GM12891 (cell line): ENCODE results near the gene DOCK8.

Experiments
- PAX5 ChIP-seq: IDR thresholded peaks from 2 replicates; pipeline ENCODE4 v1.6.1; 2011; ENCODE audit warnings: low read length, moderate library complexity, mild to moderate bottlenecking; ENCODE audit not compliant: insufficient read depth, severe bottlenecking
- POLR2A ChIP-seq: IDR thresholded peaks from 2 replicates; pipeline ENCODE4 v1.6.1; 2011; ENCODE audit warnings: low read depth, low read length, control low read depth
- POLR2AphosphoS5 ChIP-seq: IDR thresholded peaks from 2 replicates; pipeline ENCODE4 v1.6.1; 2011; ENCODE audit warnings: low read depth, low read length, control low read depth
- POU2F2 ChIP-seq: IDR thresholded peaks from 2 replicates; pipeline ENCODE4 v1.6.1; 2011; ENCODE audit warnings: low read depth, mild to moderate bottlenecking, control low read depth, low read length, moderate library complexity
- SPI1 ChIP-seq: IDR thresholded peaks from 2 replicates; pipeline ENCODE4 v1.6.1; 2011; ENCODE audit warnings: low read depth, low read length, control low read depth
- TAF1 ChIP-seq: IDR thresholded peaks from 2 replicates; pipeline ENCODE4 v1.6.1; 2011; ENCODE audit warnings: low read depth, low read length, control low read depth

DNA sequence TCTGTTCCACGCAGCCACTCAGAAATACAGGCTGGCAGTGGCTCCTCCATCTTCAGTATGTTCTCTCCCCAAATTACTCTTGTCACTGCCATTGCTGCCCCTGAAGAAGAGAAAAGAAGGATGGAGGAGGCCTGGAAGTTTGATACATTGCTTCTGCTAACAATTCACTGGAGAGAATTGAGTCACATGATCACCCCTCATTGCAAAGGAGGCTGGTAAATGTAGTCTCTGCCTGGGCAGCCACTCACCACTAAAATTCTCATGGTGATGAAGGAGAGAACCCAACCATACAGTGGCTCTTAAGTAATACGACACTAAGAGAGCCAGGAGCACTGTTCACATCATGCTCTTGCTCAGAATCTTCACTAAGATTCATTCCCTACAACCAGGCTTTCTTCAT, 112.0 kb downstream of the DOCK8 start:
- TF ChIP-seq SPI1 (no peak), POLR2AphosphoS5 (no peak), POLR2A (no peak), TAF1 (no peak), POU2F2 (no peak), PAX5 (no peak)
